HUDEP-2 (cell line): Measurements from ENCODE around the gene PLVAP.

Experiments
- DNase-seq, 76 experiments: peaks; one replicate each; lab custom pipeline; 2025; ENCODE audit not compliant: unreplicated experiment in 76 of 76; lab: John Stamatoyannopoulos, UW

The PLVAP gene

GRCh38 chr19:17336872-17337674, 40.1 kb downstream of the PLVAP start, which contains the start of gene GTPBP3:
TSS of gene GTPBP3 (plus strand) at chr19:17337553. CDS start at chr19:17337612, 59 bp downstream.
- DNase-seq, result peak; percentile 92 to 100 (median 99)

- DNase-seq, result no peak
Measured at GRCh38 chr19:17335575-17335974, 41.6 kb downstream of the PLVAP start.

- DNase-seq, result peak in 75 of 76 experiments; percentile 90 to 100 (median 99)
Measured at GRCh38 chr19:17334414-17335409, 42.4 kb downstream of the PLVAP start, which contains the start of gene ANO8. TSS of gene ANO8 (minus strand) at chr19:17334855. CDS start at chr19:17334670, 185 bp downstream.

GRCh38 chr19:17333611-17334413, 43.3 kb downstream of the PLVAP start:
- peak in 67 of 76 experiments; percentile 32 to 85 (median 68) for DNase-seq

- peak in 68 of 76 experiments; percentile 44 to 88 (median 68) for DNase-seq
Measured at GRCh38 chr19:17332677-17333581, 44.2 kb downstream of the PLVAP start.

GRCh38 chr19:17332360-17332676, 44.8 kb downstream of the PLVAP start:
- DNase-seq, result no peak

- DNase-seq, result no peak
Measured at GRCh38 chr19:17331045-17331558, 46.0 kb downstream of the PLVAP start.

- no peak for DNase-seq
Measured at GRCh38 chr19:17330262-17331044, 46.7 kb downstream of the PLVAP start.

- DNase-seq, result no peak
Measured at GRCh38 chr19:17329366-17330261, 47.5 kb downstream of the PLVAP start.

- DNase-seq, result no peak
Measured at GRCh38 chr19:17328517-17329365, 48.4 kb downstream of the PLVAP start.

GRCh38 chr19:17327654-17328516, 49.3 kb downstream of the PLVAP start:
- DNase-seq, result peak in 28 of 76 experiments; percentile 9 to 53 (median 23)

- no peak for DNase-seq
Measured at GRCh38 chr19:17327068-17327653, 50.0 kb downstream of the PLVAP start.

GRCh38 chr19:17326595-17326966, 50.6 kb downstream of the PLVAP start:
- no peak for DNase-seq

- DNase-seq, result no peak
Measured at GRCh38 chr19:17325881-17326594, 51.1 kb downstream of the PLVAP start.

GRCh38 chr19:17325133-17325532, 52.0 kb downstream of the PLVAP start:
- DNase-seq, result no peak
